ENCODE data around the gene PITHD1. TPM values are rescaled to one million over a fixed set of nuclear protein-coding genes. Genes with fewer than 3 reads are reported as not detected.

Gene PITHD1
- total and polyA plus RNA-seq, 2 of the 8 experiments (the other 6 are each of a cell fraction or from before 2014, with no cell fraction given) = 67.4 to 68.8 TPM

DNA sequence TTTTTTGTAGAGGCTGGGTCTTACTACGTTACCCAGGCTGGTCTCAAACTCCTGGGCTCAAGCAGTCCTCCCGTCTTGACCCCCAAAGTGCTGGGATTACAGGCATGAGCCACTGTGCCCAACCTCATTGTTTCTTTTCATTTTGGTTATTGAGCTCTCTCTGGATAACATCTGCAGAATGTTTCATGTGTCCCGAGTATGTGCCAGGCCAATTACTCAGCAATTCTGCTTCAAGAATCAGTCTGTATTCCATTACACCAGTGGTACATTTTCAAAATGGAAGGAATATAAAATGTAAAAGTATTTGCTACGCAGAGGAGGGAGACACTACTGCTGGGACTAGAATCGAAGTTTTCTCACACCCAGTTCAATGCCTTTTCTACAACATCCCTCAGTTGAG lies 36.6 kb upstream of the PITHD1 start:
- H4K20me1 ChIP-seq (replicated peaks in 1 of 2; ENCODE audit: control insufficient read depth in 1 of 2, insufficient read depth in 2 of 2, low read length in 2 of 2) = peaks cover 5 to 7% of the 10 kb centered on the region in 2 experiments
- H3K4ac ChIP-seq (replicated peaks; ENCODE audit: insufficient read length, low read depth, low read length) = no peak overlapping the region
- H3K4me1 ChIP-seq (replicated peaks in 1 of 4; ENCODE audit: control insufficient read depth in 3 of 4, insufficient read depth in 4 of 4, low read length in 3 of 4) = peaks cover 3 to 10% (median 3%) of the 10 kb centered on the region in 4 experiments; a peak in 4 of 7 replicates
- peaks cover 14 to 29% of the 10 kb centered on the region in 2 experiments for H3K79me2 ChIP-seq (ENCODE audit: control insufficient read depth in 1 of 2, insufficient read depth in 2 of 2, low read length in 2 of 2)
- no peak overlapping the region for H2BK120ac ChIP-seq (replicated peaks; ENCODE audit: low read depth, low read length)
- no peak overlapping the region for H2BK15ac ChIP-seq (ENCODE audit: low read length)
- ChIA-PET CTCF (ENCODE audit: partially characterized antibody) (interaction anchor here (0.9 to 1.2 kb wide), 4 partner anchors 20 to 76 kb away, joined by 3 read pairs; no protein-coding TSS in a partner anchor), POLR2A (ENCODE audit: partially characterized antibody) (interaction anchor here (1.0 to 13.6 kb wide), 2 partner anchors 45 to 208 kb away, joined by 3 to 190 read pairs; partner anchors contain the start of gene RPL11)
- no peak overlapping the region; a peak in 1 of 4 replicates for H3K4me2 ChIP-seq (ENCODE audit: insufficient read depth in 1 of 2, low read depth in 2 of 2, low read length in 2 of 2)
- H2AK5ac ChIP-seq (ENCODE audit: low read depth, low read length) = no peak overlapping the region
- H3K56ac ChIP-seq (replicated peaks; ENCODE audit: insufficient read length, low read depth, low read length) = no peak overlapping the region
- H3K23me2 ChIP-seq (ENCODE audit: low read depth, low read length) = peaks cover 4% of the 10 kb centered on the region; the same call in 1 of the 2 replicates
- no peak overlapping the region for H2BK5ac ChIP-seq (ENCODE audit: low read depth, low read length)
- no peak overlapping the region for H3K18ac ChIP-seq (ENCODE audit: extremely low read depth, low read length)
- H2BK12ac ChIP-seq (ENCODE audit: low read depth, low read length) = no peak overlapping the region
- no peak overlapping the region for H3K9ac ChIP-seq (replicated peaks in 1 of 4; ENCODE audit: extremely low read depth in 1 of 4, low read depth in 3 of 4, low read length in 3 of 4)
- FAIRE-seq (no peak), DNase-seq (ENCODE audit: low read depth in 1 of 2, low spot score in 2 of 2) (no peak)
- H4K5ac ChIP-seq (ENCODE audit: insufficient read length, low read depth, low read length) = no peak overlapping the region
- no peaks in the 10 kb centered on the region for H3K27me3 ChIP-seq (replicated peaks in 1 of 4; ENCODE audit: control insufficient read depth in 3 of 4, extremely low read depth in 1 of 4, insufficient read depth in 3 of 4, low read length in 3 of 4)
- H3K79me1 ChIP-seq (ENCODE audit: low read depth, low read length) = peaks cover 4% of the 10 kb centered on the region; the same call in 1 of the 2 replicates
- H3K23ac ChIP-seq (ENCODE audit: insufficient read length) = no peak overlapping the region
- WGBS, 2 experiments (ENCODE audit: extremely low coverage in 1 of 2, insufficient coverage in 1 of 2, insufficient read length in 1 of 2, insufficient replicate concordance in 2 of 2, low coverage in 1 of 2, low lambda C conversion rate in 2 of 2, missing lambda C conversion rate in 1 of 2) = 87% methylated on average over 5 of the region's 5 CpGs; no CpG with 5 or more reads in 1 of the 2 experiments
- no peak overlapping the region for H3K27ac ChIP-seq (ENCODE audit: low read depth, low read length)
- no peak overlapping the region for H3K14ac ChIP-seq (ENCODE audit: insufficient read length)
- H3K4me3 ChIP-seq (ENCODE audit: extremely low read depth in 1 of 4, insufficient read depth in 2 of 4, low read depth in 3 of 4, low read length in 4 of 4) = no peak overlapping the region
- no peak overlapping the region for H2BK20ac ChIP-seq (ENCODE audit: low read length)
- H3K36me3 ChIP-seq (ENCODE audit: control insufficient read depth in 2 of 4, insufficient read depth in 4 of 4, low read length in 3 of 4) = no peaks in the 10 kb centered on the region
- no peaks in the 10 kb centered on the region for H3K9me3 ChIP-seq (ENCODE audit: insufficient read depth in 2 of 2, low read depth in 1 of 2, low read length in 1 of 2)
- H4K8ac ChIP-seq (ENCODE audit: extremely low read depth, insufficient read depth, low read length) = no peak overlapping the region
- no peak overlapping the region for H2AFZ ChIP-seq (ENCODE audit: low read length)
- H4K91ac ChIP-seq (replicated peaks; ENCODE audit: insufficient read length, low read length) = no peak overlapping the region
- TF ChIP-seq, protein P1, sequence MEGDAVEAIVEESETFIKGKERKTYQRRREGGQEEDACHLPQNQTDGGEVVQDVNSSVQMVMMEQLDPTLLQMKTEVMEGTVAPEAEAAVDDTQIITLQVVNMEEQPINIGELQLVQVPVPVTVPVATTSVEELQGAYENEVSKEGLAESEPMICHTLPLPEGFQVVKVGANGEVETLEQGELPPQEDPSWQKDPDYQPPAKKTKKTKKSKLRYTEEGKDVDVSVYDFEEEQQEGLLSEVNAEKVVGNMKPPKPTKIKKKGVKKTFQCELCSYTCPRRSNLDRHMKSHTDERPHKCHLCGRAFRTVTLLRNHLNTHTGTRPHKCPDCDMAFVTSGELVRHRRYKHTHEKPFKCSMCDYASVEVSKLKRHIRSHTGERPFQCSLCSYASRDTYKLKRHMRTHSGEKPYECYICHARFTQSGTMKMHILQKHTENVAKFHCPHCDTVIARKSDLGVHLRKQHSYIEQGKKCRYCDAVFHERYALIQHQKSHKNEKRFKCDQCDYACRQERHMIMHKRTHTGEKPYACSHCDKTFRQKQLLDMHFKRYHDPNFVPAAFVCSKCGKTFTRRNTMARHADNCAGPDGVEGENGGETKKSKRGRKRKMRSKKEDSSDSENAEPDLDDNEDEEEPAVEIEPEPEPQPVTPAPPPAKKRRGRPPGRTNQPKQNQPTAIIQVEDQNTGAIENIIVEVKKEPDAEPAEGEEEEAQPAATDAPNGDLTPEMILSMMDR (IDR thresholded peaks at IDR 0.05; ENCODE audit: control extremely low read depth in 1 of 3, insufficient read depth in 1 of 3, low read depth in 1 of 3, low read length in 3 of 3) = no peak
- TF ChIP-seq CHD2 (IDR thresholded peaks at IDR 0.05; ENCODE audit: low read length) (no peak), PHF8 (conservative IDR thresholded peaks at IDR 0.05; ENCODE audit: low read depth, low read length) (no peak), NANOG (IDR thresholded peaks at IDR 0.05; ENCODE audit: insufficient read depth, low read depth, low read length, poor library complexity, severe bottlenecking) (no peak), RXRA (IDR thresholded peaks at IDR 0.05; ENCODE audit: insufficient read depth, low read depth, low read length) (no peak), POU5F1 (IDR thresholded peaks at IDR 0.05; ENCODE audit: low read depth, low read length) (no peak), MAFK (IDR thresholded peaks at IDR 0.05; ENCODE audit: low read depth, low read length) (no peak), GTF2F1 (IDR thresholded peaks at IDR 0.05; ENCODE audit: borderline replicate concordance, low read depth, low read length) (no peak), HDAC2 (IDR thresholded peaks at IDR 0.05; ENCODE audit: borderline replicate concordance in 1 of 2, low read depth in 2 of 2, low read length in 2 of 2) (no peak), RNF2 (IDR thresholded peaks at IDR 0.05; ENCODE audit: borderline replicate concordance, low read depth, low read length, missing control alignments, poor library complexity, severe bottlenecking) (no peak)
